Testis (tissue), 5 donors: ENCODE measurements around the gene CYP4F2. TPM values are rescaled to one million over a fixed set of nuclear protein-coding genes. Genes with fewer than 3 reads are reported as not detected.

Experiments
- DNase-seq: peaks from one replicate; pipeline ENCODE4 v3.0.0-alpha.2; 2019
- H3K27ac ChIP-seq, 2 donors: fragments of 200-600 bp; sonication (generic); one replicate each; pipeline ENCODE4 v1.5.1; 2019
- H3K27me3 ChIP-seq: fragments of 200-600 bp; sonication (generic); one replicate; pipeline ENCODE4 v1.5.1; 2019
- H3K36me3 ChIP-seq: fragments of 200-600 bp; sonication (generic); one replicate; pipeline ENCODE4 v1.5.1; 2017; ENCODE audit warnings: low read depth; ENCODE audit errors: missing control alignments
- H3K4me1 ChIP-seq: fragments of 200-600 bp; sonication (generic); one replicate; pipeline ENCODE4 v1.5.1; 2019
- H3K4me3 ChIP-seq, 2 donors: fragments of 200-600 bp; sonication (generic); one replicate each; pipeline ENCODE4 v1.5.1; 2017 to 2019
- H3K9me3 ChIP-seq: fragments of 200-600 bp; sonication (generic); one replicate; pipeline ENCODE4 v1.5.1; 2017
- CTCF ChIP-seq, 3 experiments: fragments of 450-650 bp in 2 of 3; fragments of 200-600 bp in 1 of 3; sonication (generic) in 1 of 3; IDR thresholded peaks; one replicate each; pipeline ENCODE4 v1.5.1; 2016 to 2019; ENCODE audit warnings: antibody characterized with exemption in 3 of 3, mild to moderate bottlenecking in 2 of 3, moderate library complexity in 1 of 3
- POLR2A ChIP-seq: fragments of 450-650 bp; IDR thresholded peaks from one replicate; pipeline ENCODE4 v1.6.1; 2017; ENCODE audit warnings: antibody characterized with exemption, mild to moderate bottlenecking, moderate library complexity
- WGBS, 2 donors: methylation state at CpG; one replicate each; pipeline ENCODE4 v1.1.5; 2018; 5-methylcytosine and 5-hydroxymethylcytosine counted together
- intact Hi-C: fragments of 100-400 bp; cut with DNase I; formaldehyde crosslinking; loops from one replicate; pipeline ENCODE4 v1.15.1; 2023; ENCODE audit warnings: low total_unique reads
- long read RNA-seq, 2 donors: transcript quantifications; one replicate each; lab custom pipeline, GENCODE V29; 2026
- polyA plus RNA-seq: library from polyadenylated mRNA; stranded (reverse); fragments of 350-450 nt; fragmentation: Illumina TruSeq; extraction: RNeasy Lipid Tissue Mini Kit (QIAGEN cat#74804); gene quantifications from one replicate; pipeline ENCODE4 v1.2.3, GENCODE V29; 2014; ENCODE audit warnings: low read depth, low replicate concordance; ENCODE audit not compliant: insufficient read depth
- total RNA-seq, 2 donors: library from RNA; depleted of rRNA; stranded (reverse); fragments of >200 nt; gene quantifications; one replicate each; pipeline ENCODE4 v1.2.3, GENCODE V29; 2016

Gene CYP4F2
- total RNA-seq (1 to 10 TPM; 3.3 to 4.1 TPM), polyA plus RNA-seq (1.8 TPM)
- long read RNA-seq, donor 1, result 0 reads
- long read RNA-seq, donor 2, result 0 reads

GRCh38 chr19:15897738-15898276 lies at the start of gene CYP4F2:
Gene CYP4F2 (minus strand): TSS chr19:15898074. CDS start chr19:15897611, 463 bp downstream.
- 80 to 91% methylated on average over 1 to 3 of the region's 3 CpGs for WGBS, 2 donors

GRCh38 chr19:15945301-15945700 lies 47.4 kb upstream of the CYP4F2 start:
- H3K36me3 ChIP-seq, result no peaks in the 10 kb centered on the region
- H3K4me3 ChIP-seq, result no peak overlapping the region
- H3K27me3 ChIP-seq, result no peaks in the 10 kb centered on the region
- no peaks in the 10 kb centered on the region for H3K9me3 ChIP-seq
- TF ChIP-seq POLR2A, result no peak
- no peak for TF ChIP-seq CTCF (IDR thresholded peaks at IDR 0.05)
- H3K4me1 ChIP-seq, result no peaks in the 10 kb centered on the region
- DNase-seq, result peak; percentile 95
- intact Hi-C loops, result no loop called here
- peak overlapping the region; percentile 48 to 55 for H3K27ac ChIP-seq
- WGBS, 2 donors, result 32 to 34% methylated on average over 4 of the region's 4 CpGs

More at GRCh38 chr19:15897738-15898276, at the start of gene CYP4F2:
- DNase-seq, result no peak
- H3K4me3 ChIP-seq, result no peak within 1 kb of the TSS
- intact Hi-C loops, result no loop called here
- no peaks in the 10 kb centered on the region for H3K27me3 ChIP-seq
- H3K27ac ChIP-seq, result no peak within 1 kb of the TSS
- H3K36me3 ChIP-seq, result no peaks in the 10 kb centered on the region
- no peaks in the 10 kb centered on the region for H3K4me1 ChIP-seq
- TF ChIP-seq POLR2A (no peak), CTCF (IDR thresholded peaks at IDR 0.05) (no peak)
- no peaks in the 10 kb centered on the region for H3K9me3 ChIP-seq

- TF ChIP-seq CTCF (IDR thresholded peaks at IDR 0.05), result no peak
- TF ChIP-seq POLR2A, result no peak
- 51 to 60% methylated on average over 4 of the region's 4 CpGs for WGBS, 2 donors
- Histone ChIP-seq H3K36me3 (no peaks in the 10 kb centered on the region), H3K9me3 (no peaks in the 10 kb centered on the region), H3K4me1 (no peaks in the 10 kb centered on the region), H3K27ac (peak overlapping the region in 1 of 2 donors; percentile 55), H3K27me3 (no peaks in the 10 kb centered on the region), H3K4me3 (no peak overlapping the region)
- DNase-seq, result no peak
- intact Hi-C loops, result no loop called here
Measured at GRCh38 chr19:15944401-15944800, 46.5 kb upstream of the CYP4F2 start.

- TF ChIP-seq CTCF (IDR thresholded peaks at IDR 0.05) (no peak), POLR2A (no peak)
- no peaks in the 10 kb centered on the region for H3K27me3 ChIP-seq
- H3K4me3 ChIP-seq, result no peak overlapping the region
- no peaks in the 10 kb centered on the region for H3K4me1 ChIP-seq
- WGBS, 2 donors, result 42% methylated on average over 2 of the region's 2 CpGs; no CpG with 5 or more reads in 1 of the 2 donors
- DNase-seq, result no peak
- no peaks in the 10 kb centered on the region for H3K36me3 ChIP-seq
- no peak overlapping the region for H3K27ac ChIP-seq
- no peaks in the 10 kb centered on the region for H3K9me3 ChIP-seq
- intact Hi-C loops, result no loop called here
Measured at GRCh38 chr19:15937771-15938170, 39.9 kb upstream of the CYP4F2 start.

- 91% methylated on average over 2 of the region's 2 CpGs; no CpG with 5 or more reads in 1 of the 2 donors for WGBS, 2 donors
- no peak for TF ChIP-seq CTCF (IDR thresholded peaks at IDR 0.05)
- Histone ChIP-seq H3K27me3 (no peaks in the 10 kb centered on the region), H3K36me3 (no peaks in the 10 kb centered on the region), H3K9me3 (no peaks in the 10 kb centered on the region), H3K4me1 (no peaks in the 10 kb centered on the region), H3K4me3 (no peak overlapping the region), H3K27ac (no peak overlapping the region)
- intact Hi-C loops, result no loop called here
- DNase-seq, result no peak
Measured at GRCh38 chr19:15936950-15937349, 39.1 kb upstream of the CYP4F2 start.
